GM23338 (cell line): ENCODE measurements around the gene MAPRE2.

Experiments used
- CTCF ChIP-seq, 2 experiments: fragments of 200-600 bp in 1 of 2; sonication (generic) in 1 of 2; conservative IDR thresholded peaks; 2 replicates each; pipeline versions ENCODE4 v1.5.1 to v1.6.1; 2016 to 2017; ENCODE audit warnings: antibody characterized with exemption in 2 of 2, low read depth in 2 of 2, mild to moderate bottlenecking in 2 of 2, moderate library complexity in 1 of 2
- POLR2AphosphoS5 ChIP-seq: IDR thresholded peaks from 2 replicates; pipeline ENCODE4 v1.6.1; 2016; ENCODE audit warnings: antibody characterized with exemption, low read depth

GRCh38 chr18:35116784-35117318 is 75.6 kb downstream of the MAPRE2 start:
- no peak for TF ChIP-seq CTCF (conservative IDR thresholded peaks at IDR 0.05; ENCODE audit: low read depth in 2 of 2)
- TF ChIP-seq POLR2AphosphoS5 = no peak
